ENCODE data around the gene LMOD3. TPM values are rescaled to one million over a fixed set of nuclear protein-coding genes. Genes with fewer than 3 reads are reported as not detected.

The LMOD3 gene
- polyA plus RNA-seq, 3 donors: not detected

DNA sequence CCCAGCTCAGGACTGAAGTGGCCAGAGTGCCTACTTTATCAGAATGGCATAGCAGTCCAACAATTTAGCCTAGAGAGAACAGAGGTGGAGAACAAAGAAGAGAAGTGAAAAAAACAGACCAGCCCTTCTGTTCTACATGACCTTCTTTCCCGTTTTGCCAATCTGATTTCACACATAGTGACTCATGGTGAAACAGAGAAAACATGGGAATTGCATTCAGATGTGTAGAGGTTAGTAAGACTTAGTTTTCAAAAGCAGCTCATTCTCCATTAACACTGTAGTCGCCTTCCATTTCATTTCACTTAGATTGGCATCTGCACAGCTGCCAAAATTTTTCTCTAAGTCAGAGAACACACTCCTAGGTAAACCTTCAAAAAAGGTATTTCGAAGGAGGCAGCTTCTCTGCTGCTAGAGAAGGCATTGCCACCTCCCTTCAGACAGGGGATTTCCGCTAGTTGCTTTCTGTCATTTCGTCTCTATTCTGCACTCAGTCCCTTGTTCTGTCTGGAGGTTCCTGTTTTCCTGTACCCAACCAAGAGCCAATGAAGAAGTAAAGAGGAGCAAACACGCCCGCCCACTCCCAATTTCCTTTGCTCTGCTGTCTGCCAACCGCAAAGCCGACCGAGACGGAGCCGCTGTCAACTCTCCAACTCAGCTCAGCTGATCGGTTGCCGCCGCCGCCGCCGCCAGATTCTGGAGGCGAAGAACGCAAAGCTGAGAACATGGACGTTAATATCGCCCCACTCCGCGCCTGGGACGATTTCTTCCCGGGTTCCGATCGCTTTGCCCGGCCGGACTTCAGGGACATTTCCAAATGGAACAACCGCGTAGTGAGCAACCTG is 37.8 kb downstream of the LMOD3 start, which contains the start of gene ARL6IP5:
TSS of gene ARL6IP5 (plus strand) at position 612 of the 842 bp plus-strand sequence. CDS start at position 723, 111 bp downstream.
- Histone ChIP-seq H2AFZ (ENCODE audit: insufficient read depth, low read depth, low read length, poor library complexity, severe bottlenecking) (peak within 1 kb of the TSS; percentile 88), H3K9me3 (replicated peaks in 1 of 2; ENCODE audit: control insufficient read depth in 1 of 2, insufficient read depth in 1 of 2, low read length in 2 of 2) (no peaks in the 10 kb centered on the region), H3K27ac (ENCODE audit: low read depth in 1 of 2, low read length in 2 of 2) (peak within 1 kb of the TSS; percentile 80 to 94), H3K36me3 (replicated peaks in 1 of 2; ENCODE audit: control insufficient read depth in 1 of 2, insufficient read depth in 2 of 2, low read length in 2 of 2) (peaks cover 0 to 10% of the 10 kb centered on the region in 2 donors), H3K4me1 (ENCODE audit: control insufficient read depth in 1 of 2, insufficient read depth in 2 of 2, low read length in 2 of 2) (peaks cover 71 to 82% of the 10 kb centered on the region in 2 donors), H3K9ac (ENCODE audit: insufficient read depth, low read length, poor library complexity, severe bottlenecking) (peak within 1 kb of the TSS; percentile 78), H3K4me2 (replicated peaks; ENCODE audit: extremely low read depth, low read length, poor library complexity, severe bottlenecking) (peak within 1 kb of the TSS; percentile 94), H3K79me2 (ENCODE audit: insufficient read depth, low read length) (peaks cover 68% of the 10 kb centered on the region), H3K27me3 (ENCODE audit: control insufficient read depth in 2 of 2, insufficient read depth in 2 of 2, low read length in 2 of 2) (no peaks in the 10 kb centered on the region), H3K4me3 (replicated peaks in 1 of 3; ENCODE audit: low read depth in 2 of 3, low read length in 3 of 3) (peak within 1 kb of the TSS; percentile 75 to 93 (median 91)), H4K20me1 (ENCODE audit: insufficient read depth, low read length) (peaks cover 32% of the 10 kb centered on the region)
- no peaks in the 10 kb centered on the region for H3K27me3 Mint-ChIP-seq (ENCODE audit: low read depth in 3 of 3)
- no peaks in the 10 kb centered on the region for H3K9me3 Mint-ChIP-seq
- peak; percentile 93 to 97 (median 96) for DNase-seq
- peak within 1 kb of the TSS; percentile 91 to 96 for H3K4me3 Mint-ChIP-seq
- peak within 1 kb of the TSS; percentile 97 to 100 (median 99) for H3K27ac Mint-ChIP-seq
- peaks cover 63% of the 10 kb centered on the region for H3K4me1 Mint-ChIP-seq
- WGBS (ENCODE audit: insufficient coverage): under 1% methylated on average over 23 of the region's 32 CpGs
- intact Hi-C loops (cut with micrococcal nuclease): loop anchor here (5.0 to 10.0 kb wide), 2 partner anchors 32 to 1980 kb away; partner anchors contain the start of gene TMF1 (in 1 of the 2)
- peaks cover 0 to 5% of the 10 kb centered on the region in 2 donors for H3K36me3 Mint-ChIP-seq
- TF ChIP-seq, protein P1, sequence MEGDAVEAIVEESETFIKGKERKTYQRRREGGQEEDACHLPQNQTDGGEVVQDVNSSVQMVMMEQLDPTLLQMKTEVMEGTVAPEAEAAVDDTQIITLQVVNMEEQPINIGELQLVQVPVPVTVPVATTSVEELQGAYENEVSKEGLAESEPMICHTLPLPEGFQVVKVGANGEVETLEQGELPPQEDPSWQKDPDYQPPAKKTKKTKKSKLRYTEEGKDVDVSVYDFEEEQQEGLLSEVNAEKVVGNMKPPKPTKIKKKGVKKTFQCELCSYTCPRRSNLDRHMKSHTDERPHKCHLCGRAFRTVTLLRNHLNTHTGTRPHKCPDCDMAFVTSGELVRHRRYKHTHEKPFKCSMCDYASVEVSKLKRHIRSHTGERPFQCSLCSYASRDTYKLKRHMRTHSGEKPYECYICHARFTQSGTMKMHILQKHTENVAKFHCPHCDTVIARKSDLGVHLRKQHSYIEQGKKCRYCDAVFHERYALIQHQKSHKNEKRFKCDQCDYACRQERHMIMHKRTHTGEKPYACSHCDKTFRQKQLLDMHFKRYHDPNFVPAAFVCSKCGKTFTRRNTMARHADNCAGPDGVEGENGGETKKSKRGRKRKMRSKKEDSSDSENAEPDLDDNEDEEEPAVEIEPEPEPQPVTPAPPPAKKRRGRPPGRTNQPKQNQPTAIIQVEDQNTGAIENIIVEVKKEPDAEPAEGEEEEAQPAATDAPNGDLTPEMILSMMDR (IDR thresholded peaks at IDR 0.05): no peak

GRCh38 chr3:69082805-69083204 is 39.6 kb downstream of the LMOD3 start:
- Histone ChIP-seq H3K79me2 (ENCODE audit: insufficient read depth, low read length) (peaks cover 68% of the 10 kb centered on the region), H3K4me1 (ENCODE audit: control insufficient read depth in 1 of 2, insufficient read depth in 2 of 2, low read length in 2 of 2) (peaks cover 69 to 82% of the 10 kb centered on the region in 2 donors), H3K9ac (ENCODE audit: insufficient read depth, low read length, poor library complexity, severe bottlenecking) (no peak overlapping the region), H2AFZ (ENCODE audit: insufficient read depth, low read depth, low read length, poor library complexity, severe bottlenecking) (no peak overlapping the region), H3K9me3 (replicated peaks in 1 of 2; ENCODE audit: control insufficient read depth in 1 of 2, insufficient read depth in 1 of 2, low read length in 2 of 2) (no peaks in the 10 kb centered on the region), H3K36me3 (replicated peaks in 1 of 2; ENCODE audit: control insufficient read depth in 1 of 2, insufficient read depth in 2 of 2, low read length in 2 of 2) (no peaks in the 10 kb centered on the region), H3K27me3 (ENCODE audit: control insufficient read depth in 2 of 2, insufficient read depth in 2 of 2, low read length in 2 of 2) (no peaks in the 10 kb centered on the region), H3K4me3 (replicated peaks in 1 of 3; ENCODE audit: low read depth in 2 of 3, low read length in 3 of 3) (peak overlapping the region in 1 of 3 experiments; percentile 93), H3K27ac (ENCODE audit: low read depth in 1 of 2, low read length in 2 of 2) (peak overlapping the region; percentile 14 to 94), H3K4me2 (replicated peaks; ENCODE audit: extremely low read depth, low read length, poor library complexity, severe bottlenecking) (peak overlapping the region; percentile 94), H4K20me1 (ENCODE audit: insufficient read depth, low read length) (peaks cover 15% of the 10 kb centered on the region)
- H3K27me3 Mint-ChIP-seq (ENCODE audit: low read depth in 3 of 3): no peaks in the 10 kb centered on the region
- no peaks in the 10 kb centered on the region for H3K9me3 Mint-ChIP-seq
- H3K4me3 Mint-ChIP-seq: peak overlapping the region; percentile 41 to 51
- DNase-seq: peak; percentile 78 to 95 (median 88)
- peaks cover 66% of the 10 kb centered on the region for H3K4me1 Mint-ChIP-seq
- peaks cover 0 to 4% of the 10 kb centered on the region in 2 donors for H3K36me3 Mint-ChIP-seq
- TF ChIP-seq, protein P1 (IDR thresholded peaks at IDR 0.05): no peak
- intact Hi-C loops (cut with micrococcal nuclease): loop anchor here in 1 of 2 donors (10.0 kb wide), 1 partner anchor 1982 kb away; no protein-coding TSS in a partner anchor
- peak overlapping the region; percentile 90 to 100 (median 94) for H3K27ac Mint-ChIP-seq
